HPDE6-E6E7 (cell line): ENCODE measurements around the gene LY86.
"Not testable (repeated sequence)": the region's sequence is repeated elsewhere in the genome, so short reads cannot be mapped to it uniquely, and the experiment has no call there.

ENCODE experiments used
- DNase-seq: peaks from one replicate; pipeline ENCODE4 v3.0.0; 2011; ENCODE audit warnings: missing footprints; ENCODE audit errors: extremely low spot score

LY86 gene

DNA sequence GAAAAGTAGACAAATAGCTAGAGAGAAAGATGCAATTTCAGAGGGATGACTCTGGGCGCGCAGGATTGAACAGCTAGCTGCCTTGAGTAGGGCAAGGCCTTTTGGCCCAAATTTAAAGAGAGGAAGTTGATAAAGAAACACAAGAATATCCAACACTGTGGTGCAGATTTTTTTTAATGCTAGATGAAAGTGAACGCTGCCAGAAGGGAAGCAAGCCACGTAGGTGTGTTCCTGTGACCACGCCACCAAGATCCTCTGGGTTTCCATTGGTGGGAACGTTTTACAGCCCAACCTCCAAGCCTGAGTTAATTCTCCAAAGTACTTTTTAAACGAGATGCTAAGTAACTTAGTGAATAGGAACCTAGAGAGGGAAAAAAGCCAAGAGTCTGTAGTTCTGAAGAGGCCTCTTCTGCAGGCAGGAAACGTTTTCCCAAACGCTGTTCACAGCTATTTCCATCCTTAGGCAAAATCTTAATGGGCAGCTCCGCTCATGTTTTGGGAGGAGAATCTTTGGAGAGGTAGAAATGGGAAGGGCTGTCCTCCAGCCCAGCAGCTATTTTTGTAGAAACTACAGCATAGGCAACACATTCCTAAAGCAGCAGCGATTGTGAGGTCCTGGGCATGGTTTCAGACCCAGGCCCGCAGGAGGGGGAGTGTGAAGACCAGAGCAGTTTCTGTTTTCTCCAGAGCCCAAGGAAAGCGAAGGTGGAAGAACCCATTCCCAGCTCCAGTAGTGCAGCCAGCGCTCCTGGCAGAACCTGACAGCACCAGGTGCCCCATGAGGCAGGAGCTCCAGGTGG lies 8.2 kb downstream of the LY86 start:
- no peak for DNase-seq

DNA sequence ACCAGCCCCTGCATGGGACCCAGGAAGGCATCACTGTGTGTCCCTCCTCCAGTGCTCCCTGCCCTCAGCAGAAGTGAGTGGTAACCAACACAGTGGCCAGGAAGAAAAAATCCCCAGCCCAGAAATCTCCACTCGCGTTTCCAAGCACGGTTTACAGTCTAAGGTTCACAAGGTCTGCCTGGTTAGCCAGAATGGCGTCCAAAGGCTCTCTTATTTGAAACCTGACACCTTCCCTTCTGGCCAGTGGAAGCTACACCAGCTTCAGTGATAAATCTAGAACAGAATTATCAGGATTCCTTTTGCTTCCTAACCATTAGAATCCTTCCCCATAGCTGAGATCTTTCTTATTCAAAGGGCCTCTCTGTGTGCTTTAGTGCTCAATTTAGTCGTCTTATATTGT lies 9.2 kb downstream of the LY86 start:
- no peak for DNase-seq

DNA sequence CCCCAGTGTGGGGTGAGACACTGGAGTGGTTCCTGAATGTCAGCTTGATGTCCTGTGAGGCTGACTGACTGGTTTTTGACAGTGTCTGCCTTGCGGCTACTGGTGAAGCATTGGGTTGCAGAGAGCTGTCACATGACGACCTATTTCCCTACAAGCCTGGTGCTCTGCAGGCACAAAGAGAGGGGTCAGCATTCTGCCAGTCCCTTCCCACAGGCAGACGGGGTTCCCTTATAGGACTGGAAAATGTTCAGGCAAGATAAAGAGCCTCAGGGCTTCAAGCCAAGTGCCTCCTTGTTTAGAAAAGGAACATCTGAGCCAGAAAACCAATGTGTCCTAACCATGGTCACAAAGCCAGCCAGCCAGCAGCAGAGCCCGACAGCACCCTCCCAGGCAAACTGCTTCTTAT lies 11.0 kb downstream of the LY86 start:
- DNase-seq, result no peak

DNA sequence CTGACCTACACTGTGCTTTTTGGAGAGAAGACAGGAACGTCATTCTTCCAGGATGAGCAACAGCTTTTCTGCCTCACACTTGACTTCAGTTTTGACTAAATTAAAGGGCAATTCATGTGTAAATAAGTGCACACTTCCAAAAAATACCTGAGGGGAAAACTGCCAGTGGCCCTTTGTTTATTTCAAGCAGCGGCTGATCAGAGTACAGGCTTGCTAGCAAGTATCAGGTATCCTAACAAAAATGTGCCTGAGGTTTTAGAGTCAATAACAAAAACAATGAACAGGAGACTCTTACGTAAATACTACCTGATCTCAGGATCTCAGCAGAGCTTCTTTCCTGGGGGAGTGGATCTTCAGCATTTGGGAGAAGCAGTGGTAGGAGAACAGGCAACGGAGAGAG lies 12.4 kb downstream of the LY86 start:
- no peak for DNase-seq

DNA sequence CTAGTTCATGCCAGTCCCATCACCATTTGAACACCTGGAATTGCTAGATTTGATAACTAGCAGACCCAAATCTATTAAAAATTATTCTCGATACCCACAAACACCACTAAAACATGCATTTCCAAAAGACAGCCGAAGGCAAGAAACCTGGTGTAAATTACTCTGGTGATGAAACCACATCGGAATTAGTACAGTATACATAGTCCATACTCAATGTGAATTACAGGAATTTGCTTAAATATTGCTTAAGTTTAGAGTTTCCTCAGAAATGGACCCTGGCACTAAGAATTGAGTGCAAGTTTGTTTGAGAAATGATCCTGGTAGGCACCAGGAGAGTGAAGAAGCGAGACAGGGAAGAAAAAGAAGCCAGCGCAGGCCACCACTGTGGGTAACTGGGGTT lies 13.7 kb downstream of the LY86 start:
- DNase-seq, result no peak

DNA sequence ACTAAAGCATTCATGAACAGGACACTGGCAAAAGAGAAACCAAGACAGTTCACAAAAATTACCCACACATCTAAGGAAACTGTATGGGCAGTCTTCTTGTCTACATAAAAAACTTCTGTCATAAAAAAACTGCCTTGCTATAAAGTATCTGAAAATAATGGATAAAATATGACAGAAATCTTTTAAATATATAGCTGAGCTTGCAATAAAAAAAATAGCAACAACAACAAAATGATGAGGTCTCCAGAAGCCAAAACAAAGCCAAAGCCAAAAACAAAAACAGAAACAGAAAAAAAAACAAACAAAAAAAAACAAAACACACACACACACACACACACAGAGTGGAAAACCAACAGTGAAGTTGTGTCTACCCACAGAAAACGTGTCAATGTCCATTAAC lies 14.8 kb downstream of the LY86 start:
- no peak for DNase-seq

DNA sequence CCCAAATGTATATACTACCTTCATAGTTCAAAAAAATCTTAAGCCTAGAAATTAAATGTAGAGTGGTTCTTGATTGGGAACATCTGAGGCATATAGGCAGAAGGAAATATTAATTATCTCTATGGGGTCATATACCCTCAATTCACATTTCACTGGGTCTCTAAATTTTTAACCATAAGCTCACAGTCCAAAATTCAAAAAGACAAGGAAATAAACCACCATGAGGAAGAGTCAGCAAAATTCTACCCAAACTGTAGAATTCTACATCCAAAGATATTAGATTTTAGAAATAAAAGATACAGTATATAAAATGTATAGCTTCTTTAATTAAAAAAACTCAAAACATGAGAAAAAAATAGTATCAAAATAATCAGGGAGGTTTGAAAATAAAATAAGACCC lies 15.5 kb downstream of the LY86 start:
- DNase-seq, result no peak

DNA sequence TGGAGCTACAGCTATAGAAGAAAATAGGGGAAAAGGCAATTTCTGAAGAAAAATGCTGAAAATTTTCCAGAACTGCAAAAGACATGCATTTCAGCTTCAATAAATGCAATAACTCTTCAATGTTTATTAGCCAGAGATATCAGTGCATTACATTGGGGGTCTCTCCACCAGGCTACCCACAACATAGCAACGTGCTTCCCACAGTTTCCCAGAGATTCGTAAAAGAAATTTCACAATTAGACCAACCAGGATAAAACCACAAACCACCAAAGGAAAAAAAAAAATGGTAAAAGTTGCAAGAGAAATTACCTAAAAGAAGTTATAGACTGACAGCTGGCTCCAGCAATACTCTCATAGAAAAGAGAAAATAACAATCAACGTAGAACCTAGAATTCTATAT lies 16.0 kb downstream of the LY86 start:
- no peak for DNase-seq

DNA sequence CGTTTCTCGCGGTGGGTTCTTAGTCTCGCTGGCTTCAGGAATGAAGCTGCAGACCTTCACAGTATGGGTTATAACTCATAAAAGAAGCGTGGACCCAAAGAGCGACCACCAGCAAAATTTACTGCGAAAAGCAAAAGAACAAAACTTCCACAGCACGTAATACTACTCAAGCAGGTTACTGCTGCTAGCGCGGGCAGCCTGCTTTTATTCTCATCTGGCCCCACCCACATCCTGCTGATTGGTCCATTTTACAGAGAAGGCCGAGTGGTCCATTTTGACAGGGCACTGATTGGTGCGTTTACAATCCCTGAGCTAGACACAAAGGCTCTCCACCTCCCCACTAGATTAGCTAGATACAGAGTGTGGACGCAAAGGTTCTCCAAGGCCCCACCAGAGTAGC lies 17.4 kb downstream of the LY86 start:
- no peak for DNase-seq

DNA sequence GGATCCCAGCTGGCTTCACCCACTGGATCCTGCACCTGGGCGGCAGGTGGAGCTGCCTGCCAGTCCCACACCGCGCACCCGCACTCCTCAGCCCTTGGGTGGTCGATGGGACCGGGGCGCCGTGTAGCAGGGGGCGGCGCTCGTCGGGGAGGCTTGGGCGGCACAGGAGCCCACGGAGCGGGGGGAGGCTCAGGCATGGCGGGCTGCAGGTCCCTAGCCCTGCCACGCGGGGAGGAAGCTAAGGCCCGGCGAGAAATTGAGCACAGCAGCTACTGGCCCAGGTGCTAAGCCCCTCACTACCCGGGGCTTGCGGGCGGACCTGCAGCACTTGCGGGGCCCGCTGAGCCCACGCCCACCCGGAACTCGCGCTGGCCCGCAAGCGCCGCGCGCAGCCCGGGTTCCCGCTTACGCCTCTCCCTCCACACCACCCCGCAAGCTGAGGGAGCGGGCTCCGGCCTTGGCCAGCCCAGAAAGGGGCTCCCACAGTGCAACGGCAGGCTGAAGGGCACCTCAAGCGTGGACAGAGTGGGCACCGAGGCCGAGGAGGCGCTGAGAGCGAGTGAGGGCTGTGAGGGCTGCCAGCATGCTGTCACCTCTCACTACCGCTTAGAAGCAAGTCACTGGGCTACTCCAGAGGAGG lies 18.0 kb downstream of the LY86 start:
- not testable (repeated sequence) for DNase-seq

DNA sequence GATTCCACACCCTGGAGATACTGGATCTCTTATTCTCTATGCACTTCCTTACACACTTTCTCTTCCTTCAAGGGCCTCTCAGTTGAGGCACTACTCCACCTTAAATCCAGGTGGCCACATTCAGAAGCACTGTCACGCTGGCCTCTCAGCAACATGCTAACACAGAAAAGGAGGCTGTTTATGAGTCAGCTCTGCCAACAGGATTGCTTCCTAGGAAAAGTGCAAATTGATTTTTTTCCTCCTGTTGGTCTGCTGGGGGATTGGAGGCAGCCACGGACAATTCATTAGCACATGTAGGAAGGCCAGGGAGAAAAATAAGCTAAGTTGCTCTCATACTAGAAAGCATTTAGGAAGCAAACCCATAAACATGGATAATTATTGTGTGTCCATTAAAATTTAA lies 20.9 kb downstream of the LY86 start:
- DNase-seq, result no peak

DNA sequence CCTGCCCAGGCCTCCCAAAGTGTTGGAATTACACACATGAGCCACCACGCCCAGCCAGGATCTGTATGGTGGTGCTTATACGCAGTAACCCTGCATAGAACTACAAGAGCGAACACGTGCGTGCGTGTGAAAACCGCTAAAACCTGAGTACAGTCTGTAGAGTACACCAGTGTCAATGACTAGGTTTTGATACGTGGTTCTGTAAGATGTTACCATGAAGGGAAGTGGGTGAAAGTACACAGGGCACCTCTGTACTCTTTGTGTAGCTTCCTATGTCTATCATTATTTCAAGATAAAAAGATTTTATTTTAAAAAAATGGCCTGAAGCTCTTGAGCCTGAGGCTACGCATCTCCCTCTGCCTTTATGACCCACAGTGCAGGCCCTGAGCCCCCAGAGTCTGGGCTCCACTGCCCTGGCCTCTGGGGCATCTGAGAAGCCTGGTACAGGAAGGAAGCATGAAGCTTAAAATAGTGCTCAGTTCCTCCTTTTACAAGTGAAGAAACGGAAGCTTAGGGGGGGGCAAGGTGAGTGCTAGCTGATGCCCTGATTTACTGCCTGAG lies 21.6 kb downstream of the LY86 start:
- no peak for DNase-seq

DNA sequence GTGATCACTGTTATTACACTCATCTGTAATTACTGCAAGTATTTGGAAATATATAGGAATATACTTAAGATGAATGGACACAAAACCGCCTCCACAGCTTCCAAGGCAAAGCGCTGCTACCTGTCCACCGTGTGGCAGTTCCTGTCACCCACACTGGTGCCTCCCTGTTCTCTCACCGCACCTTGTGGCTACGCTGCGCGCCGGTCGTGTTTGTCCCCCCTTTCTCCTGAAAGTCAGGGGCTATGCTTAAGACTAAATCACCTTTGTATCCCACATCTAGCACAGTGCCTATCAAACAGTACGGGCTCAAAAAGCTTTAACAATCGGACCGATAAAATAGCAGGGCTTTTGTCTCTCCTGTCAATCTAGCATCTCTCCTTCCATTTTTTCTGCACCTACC lies 23.0 kb downstream of the LY86 start:
- DNase-seq, result no peak

DNA sequence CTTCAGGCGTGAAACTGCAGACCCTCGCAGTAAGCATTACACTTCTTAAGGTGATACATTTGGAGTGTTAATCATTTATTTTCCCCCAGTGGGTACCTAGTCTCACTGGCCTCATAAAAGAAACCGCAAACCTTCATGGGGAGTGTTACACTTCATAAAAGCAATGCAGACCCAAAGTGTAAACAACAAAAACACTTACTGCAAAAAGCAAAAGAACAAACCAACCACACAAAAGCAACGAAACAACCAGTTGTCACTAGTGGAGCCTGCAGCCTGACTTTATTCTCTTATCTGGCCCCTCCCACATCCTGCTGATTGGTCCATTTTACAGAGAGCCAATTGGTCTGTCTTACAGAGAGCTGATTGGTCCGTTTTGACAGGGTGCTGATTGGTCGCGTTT lies 23.8 kb downstream of the LY86 start:
- no peak for DNase-seq

DNA sequence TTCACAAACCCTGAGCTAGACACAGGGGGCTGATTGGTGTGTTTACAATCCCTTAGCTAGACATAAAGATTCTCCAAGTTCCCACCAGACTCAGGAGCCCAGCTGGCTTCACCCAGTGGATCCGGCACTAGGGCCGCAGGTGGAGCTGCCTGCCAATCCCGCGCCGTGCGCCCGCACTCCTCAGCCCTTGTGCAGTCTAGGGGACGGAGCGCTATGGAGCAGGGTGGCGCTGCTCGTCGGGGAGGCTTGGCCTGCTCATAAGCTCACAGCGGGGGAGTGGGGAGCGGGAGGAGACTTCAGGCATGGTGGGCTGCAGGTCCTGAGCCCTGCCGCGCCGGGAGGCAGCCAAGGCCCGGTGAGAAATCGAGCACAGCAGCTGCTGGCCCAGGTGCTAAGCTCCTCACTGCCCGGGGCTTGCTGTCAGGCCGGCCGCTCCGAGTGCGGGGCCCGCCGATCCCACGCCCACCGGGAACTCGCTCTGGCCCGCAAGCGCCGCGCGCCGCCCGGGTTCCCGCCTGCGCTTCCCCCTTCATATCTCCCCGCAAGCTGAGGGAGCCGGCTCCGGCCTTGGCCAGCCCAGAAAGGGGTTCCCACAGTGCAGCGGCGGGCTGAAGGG lies 24.7 kb downstream of the LY86 start:
- not testable (repeated sequence) for DNase-seq

DNA sequence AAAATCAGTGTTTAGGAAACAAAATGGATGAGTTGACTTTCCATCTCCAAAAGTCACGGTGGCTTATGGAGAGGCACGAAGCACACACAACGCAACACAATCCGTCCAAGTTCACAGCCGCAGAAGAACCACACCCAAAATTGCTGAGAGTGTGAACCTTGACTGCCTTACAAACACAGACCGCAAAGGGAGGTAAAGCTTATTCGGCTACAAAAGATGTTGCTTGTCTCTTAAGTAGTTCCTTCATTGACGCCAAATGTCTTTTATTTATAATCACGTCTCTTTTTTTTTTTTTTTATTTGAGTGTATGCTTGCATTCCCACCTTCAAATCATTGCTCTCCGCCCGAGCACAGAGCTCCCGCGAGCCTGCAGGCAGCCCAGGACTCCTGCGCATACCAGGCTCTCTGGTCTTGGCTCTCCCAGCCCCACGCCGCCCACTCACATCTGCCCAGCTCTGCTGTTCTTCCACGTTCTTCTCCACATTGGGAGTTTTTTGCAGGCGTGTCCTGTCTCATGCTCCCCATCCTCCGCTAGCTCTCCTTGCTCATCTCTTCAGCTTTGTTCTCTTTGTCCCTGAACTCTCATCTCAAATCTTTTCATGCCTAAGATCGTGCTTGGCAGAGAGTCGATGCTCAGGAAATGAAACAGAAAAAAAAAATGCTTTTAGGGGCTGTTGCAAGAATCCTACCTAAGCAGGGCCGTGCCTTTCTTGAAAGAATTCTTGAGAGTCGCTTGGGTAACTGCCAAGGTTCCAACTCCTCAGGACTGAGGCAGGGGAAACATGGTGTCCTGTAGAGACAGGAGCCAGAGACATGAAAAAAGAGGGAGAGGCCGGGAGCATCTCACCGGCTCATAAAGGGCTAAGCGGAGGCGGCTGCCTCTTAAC lies 25.8 kb downstream of the LY86 start:
- no peak for DNase-seq

DNA sequence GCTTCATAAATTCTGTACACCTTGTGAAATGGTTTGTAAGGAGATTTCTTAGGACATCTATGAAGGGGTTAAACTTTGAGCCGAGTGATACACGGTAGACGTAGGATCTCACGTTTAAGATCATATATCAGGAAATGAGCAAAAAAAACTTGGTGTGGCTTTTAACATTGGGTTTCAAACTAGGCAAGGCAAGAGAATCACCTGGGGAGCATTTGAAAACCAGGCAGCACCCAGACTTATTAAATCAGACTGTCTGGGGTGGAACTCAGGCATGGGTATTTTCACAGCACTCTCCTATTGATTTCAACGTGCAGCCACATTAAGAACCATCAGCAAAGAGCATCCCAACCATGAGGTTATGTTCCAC lies 26.4 kb downstream of the LY86 start:
- no peak for DNase-seq

DNA sequence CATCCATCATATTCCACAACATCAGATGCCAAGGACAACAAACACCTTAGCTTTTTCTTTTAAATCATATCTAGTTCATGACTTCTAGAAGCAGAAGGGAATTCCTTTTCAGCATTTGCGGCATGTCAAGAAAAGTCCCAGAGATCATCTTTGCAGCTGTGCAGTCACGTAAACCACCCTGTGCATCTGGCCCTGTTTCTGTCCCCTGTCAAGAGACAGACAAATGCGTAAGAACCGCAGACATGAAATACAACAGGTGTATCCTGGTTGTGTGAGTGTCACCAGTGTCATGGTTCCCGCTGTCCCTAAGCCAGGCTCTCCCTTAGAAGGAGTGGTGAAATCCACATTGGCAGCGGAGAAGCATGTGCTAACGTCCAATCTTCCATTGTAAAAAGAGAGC lies 28.1 kb downstream of the LY86 start:
- DNase-seq, result no peak

DNA sequence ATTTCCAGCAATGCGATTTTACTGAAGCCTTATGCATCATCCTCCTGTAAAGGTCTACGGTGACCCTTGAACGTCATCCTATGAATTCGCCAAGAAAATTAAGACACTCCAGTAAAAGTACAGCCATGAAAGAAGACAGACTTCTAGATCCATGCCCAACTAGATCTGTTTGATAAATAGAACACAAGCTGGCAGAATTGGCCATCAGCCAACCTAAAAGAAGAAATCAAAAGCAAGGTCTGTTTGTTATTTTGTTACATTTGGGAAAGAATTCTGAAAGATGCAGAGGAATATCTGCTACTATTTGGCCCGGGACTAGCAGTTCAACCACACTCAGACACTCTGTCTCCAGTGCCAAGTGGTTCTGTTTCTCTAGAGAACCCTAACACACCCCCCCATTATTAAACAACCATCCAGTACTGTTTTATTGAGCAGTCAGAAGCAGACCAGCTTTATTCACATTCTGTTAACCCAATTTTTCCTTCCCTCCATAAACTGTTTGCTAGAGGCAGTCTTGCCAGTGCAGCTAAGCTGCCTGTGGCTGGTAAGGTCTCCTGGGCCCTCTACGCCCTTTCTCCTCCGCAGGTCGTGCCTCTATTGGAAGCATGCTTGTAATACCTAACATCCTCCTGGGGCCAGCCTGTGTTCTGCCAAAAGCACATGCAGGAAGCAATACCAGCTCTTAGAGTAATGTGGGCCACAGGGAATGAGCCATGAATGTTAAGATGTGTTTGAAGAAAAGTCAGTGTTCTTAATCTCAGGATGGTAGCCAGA lies 30.7 kb downstream of the LY86 start:
- no peak for DNase-seq

DNA sequence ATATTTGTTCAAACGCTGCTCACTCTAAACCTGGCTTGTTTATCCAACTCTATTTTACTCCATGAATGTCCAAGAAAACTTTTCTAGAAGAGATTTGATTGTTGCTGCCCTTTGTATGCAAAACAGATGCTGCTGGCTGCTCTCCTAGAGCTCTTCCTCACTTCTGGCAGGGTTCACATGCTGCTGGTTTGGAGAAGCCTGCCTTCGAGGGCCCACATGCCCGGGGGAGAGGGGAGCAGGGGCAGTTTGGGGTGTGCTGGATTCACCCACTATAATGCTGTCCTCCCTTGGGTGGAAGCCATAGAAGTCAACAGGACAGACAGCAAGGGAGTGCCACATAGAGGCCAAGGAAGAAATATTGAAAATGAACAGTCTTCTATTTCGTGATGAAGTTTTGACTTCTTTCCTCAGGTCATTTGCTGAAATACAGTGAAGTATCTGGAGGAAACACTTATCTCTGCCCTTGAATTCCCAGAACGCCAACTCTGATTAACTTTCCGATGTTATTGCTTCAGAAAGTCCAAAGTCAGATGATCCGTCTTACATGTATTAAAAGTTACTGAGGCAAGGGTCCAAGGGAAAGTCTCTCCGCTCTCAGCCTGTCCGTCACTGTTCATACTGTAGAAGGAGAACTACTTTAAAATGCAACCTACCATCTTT lies 32.4 kb downstream of the LY86 start:
- no peak for DNase-seq

DNA sequence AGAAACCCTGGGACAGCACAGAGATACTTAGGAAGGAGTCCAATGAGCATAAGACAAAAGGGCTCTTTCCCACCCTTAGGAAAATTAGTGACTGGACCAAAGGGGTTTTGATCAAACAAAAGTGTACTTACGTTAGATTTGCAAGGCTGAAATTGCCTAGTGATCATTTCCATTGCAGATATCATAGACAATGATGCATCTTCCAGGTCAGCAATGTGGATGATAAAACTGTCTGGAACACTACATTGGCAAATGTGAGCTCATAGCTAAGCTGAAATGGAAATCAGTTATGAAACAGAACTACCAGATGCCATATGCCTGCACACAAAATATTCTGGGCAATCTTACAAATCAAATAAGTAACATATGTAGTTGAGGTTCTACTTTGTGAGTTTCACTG lies 34.0 kb downstream of the LY86 start:
- no peak for DNase-seq
